GM21515 (cell line): Measurements from ENCODE around the gene OPN1MW.
"Not testable (repeated sequence)": the region's sequence is repeated elsewhere in the genome, so short reads cannot be mapped to it uniquely, and the experiment has no call there.

Source experiments
- ATAC-seq: cut with Tn5 transposase; IDR thresholded peaks from one replicate; pipeline ENCODE4 v1.9.1; 2021; ENCODE audit not compliant: unreplicated experiment

The OPN1MW gene

DNA sequence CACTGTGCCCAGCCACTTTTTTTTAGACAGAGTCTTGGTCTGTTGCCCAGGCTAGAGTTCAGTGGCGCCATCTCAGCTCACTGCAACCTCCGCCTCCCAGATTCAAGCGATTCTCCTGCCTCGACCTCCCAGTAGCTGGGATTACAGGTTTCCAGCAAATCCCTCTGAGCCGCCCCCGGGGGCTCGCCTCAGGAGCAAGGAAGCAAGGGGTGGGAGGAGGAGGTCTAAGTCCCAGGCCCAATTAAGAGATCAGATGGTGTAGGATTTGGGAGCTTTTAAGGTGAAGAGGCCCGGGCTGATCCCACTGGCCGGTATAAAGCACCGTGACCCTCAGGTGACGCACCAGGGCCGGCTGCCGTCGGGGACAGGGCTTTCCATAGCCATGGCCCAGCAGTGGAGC is at the start of gene OPN1MW:
Gene OPN1MW (plus strand): TSS at position 301 of the 400 bp plus-strand sequence. CDS start 82 bp downstream, at position 383.
- ATAC-seq = not testable (repeated sequence)

DNA sequence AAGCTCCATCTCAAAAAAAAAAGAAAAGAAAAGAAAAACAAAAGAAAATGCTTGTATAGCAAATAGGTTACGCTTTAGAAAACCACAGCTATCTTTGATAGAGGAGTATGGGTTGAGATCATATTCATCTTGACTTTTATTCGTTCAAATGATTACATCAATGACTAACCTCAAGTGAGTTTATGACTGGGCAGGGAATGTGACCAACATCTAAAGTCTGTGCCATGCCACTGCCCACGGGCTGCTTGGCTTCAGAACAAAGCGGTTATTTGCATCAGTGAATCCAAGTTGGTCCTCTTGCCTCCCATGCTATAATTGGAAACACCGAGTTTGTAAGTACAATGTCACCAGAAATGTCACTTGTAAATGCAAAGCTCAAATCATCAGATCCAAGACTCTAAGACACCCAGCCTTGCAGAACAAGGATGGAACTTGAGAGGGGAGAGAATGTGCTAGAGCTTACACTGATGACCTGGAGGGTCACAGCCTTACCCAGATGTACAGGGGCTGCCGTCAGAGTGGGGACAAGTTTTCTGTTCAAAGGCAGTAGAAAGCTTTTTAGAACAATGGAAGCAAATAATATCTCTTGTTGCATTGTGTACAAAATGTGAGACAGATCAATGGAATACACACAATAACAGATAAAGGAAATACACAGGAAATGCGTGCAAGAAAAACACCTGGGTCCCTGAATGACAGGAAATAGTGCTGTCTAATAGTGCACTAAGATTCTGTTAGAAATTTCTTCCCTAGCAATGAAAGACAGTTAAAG is 46.8 kb upstream of the OPN1MW start:
- no peak for ATAC-seq

- no peak for ATAC-seq
Observed at GRCh38 chrX:154136627-154137161, 45.7 kb upstream of the OPN1MW start.

GRCh38 chrX:154138857-154139256 is 43.5 kb upstream of the OPN1MW start:
- no peak for ATAC-seq

GRCh38 chrX:154140206-154140605 is 42.2 kb upstream of the OPN1MW start:
- ATAC-seq = no peak

GRCh38 chrX:154140742-154141141 is 41.7 kb upstream of the OPN1MW start:
- no peak for ATAC-seq

- no peak for ATAC-seq
Observed at GRCh38 chrX:154142386-154142785, 40.0 kb upstream of the OPN1MW start.

DNA sequence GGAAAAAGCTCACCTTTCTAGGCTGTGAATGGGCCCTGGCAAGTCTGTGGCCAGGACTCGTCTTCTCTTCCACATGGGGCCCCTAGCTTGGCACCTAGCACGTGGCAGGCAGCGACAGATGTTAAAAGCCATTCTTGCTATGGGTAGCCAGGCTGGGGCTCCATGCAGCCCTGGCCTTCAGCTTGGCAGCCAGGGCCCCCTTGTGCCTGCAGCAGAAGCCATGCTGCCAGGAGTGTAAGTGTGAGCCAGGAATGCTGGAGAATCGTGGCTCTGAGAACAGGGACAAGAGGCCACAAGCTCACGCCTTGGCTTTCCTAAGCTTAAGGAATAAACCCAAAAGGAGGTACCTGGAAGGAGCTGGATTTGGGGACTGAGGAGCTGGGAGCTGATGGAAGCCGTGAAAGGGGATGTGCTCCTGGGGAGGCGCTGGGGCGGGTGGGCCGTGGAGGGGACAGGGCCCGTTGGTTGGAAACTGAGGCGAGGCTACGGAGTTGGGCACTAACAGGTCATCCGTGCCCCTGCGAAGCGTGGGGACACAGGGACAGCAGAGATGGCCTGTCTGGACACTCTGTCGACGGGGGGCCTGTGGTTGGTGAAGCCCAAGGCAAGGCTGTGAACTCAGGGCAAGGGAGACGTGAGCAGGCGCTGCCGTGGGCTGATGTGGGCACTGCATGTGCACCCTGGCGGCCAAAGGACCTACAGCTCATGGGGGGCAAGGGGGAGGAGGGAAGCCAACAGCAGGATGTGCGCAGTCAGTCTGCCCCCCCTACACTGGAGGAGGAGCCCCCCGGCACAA is 39.2 kb upstream of the OPN1MW start:
- no peak for ATAC-seq

DNA sequence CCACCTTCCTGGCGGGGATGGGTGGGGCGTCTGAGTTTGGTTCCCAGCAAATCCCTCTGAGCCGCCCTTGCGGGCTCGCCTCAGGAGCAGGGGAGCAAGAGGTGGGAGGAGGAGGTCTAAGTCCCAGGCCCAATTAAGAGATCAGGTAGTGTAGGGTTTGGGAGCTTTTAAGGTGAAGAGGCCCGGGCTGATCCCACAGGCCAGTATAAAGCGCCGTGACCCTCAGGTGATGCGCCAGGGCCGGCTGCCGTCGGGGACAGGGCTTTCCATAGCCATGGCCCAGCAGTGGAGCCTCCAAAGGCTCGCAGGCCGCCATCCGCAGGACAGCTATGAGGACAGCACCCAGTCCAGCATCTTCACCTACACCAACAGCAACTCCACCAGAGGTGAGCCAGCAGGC is 38.4 kb upstream of the OPN1MW start, which contains the start of gene OPN1LW:
Gene OPN1LW (plus strand): TSS at position 234 of the 400 bp plus-strand sequence. CDS start 41 bp downstream, at position 275.
- not testable (repeated sequence) for ATAC-seq

- ATAC-seq = not testable (repeated sequence)
Observed at GRCh38 chrX:154151030-154151429, 31.4 kb upstream of the OPN1MW start.

- not testable (repeated sequence) for ATAC-seq
Observed at GRCh38 chrX:154156221-154156620, 26.2 kb upstream of the OPN1MW start.

- not testable (repeated sequence) for ATAC-seq
Observed at GRCh38 chrX:154157207-154157606, 25.2 kb upstream of the OPN1MW start.

DNA sequence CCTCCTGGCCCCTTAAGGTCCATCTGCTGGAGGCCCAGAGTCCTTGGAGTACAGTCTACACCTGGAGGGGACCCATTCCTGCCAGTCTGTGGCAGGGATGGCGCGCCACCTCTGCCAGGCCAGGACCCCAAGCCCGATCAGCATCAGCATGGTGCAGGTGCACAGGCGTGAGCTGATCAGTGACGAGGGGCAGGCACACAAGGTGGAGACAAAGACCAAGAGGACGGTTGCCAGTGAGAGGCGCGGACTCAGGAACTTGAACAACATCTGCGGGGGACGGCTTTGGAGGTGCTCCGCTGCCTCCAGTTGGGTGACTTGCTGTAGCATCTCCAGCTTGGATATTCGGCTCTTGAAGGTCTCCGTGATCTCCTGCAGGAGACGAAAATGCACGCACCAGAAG is 23.1 kb upstream of the OPN1MW start:
- ATAC-seq = not testable (repeated sequence)

DNA sequence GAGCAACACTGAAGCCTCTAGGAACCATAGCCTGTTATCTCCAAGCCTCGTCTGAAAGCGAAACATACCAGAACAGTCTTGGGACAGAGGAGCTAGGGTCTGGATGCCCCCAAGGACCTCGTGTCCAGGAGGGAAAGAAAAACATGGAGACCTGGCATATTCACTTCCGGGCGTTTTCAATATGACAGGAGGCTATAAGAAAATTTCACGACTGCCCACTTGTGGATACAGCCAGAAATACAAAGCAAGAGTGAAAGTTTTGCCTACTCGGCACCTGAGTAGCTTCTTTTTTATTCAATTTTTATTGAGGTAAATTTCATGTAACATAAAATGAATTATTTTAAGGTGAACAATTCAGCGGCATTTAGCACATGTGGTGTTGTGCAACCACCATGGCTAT is 17.5 kb upstream of the OPN1MW start:
- not testable (repeated sequence) for ATAC-seq

GRCh38 chrX:154168384-154168783 is 14.0 kb upstream of the OPN1MW start:
- ATAC-seq = not testable (repeated sequence)

GRCh38 chrX:154172535-154172943 is 9.9 kb upstream of the OPN1MW start:
- ATAC-seq = peak; percentile 94

DNA sequence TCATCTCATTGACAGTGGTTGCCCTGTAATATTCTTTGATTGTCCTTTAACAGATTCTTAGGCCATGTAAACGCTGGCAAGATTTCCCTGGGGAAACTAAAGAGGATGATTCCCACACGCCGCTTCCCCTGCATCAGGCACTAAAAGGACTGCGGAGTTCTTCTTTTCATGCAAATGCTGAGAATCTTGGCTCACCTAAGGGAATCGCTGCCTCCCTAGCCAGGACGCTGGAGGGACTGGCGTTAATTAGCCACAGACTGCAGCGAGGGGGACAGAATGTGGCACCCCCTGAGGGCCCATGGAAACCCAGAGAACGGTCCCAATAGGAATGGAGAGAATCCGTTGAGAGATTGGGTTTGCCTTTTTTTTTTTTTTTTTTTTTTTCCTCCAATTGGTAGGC is 8.0 kb upstream of the OPN1MW start:
- not testable (repeated sequence) for ATAC-seq

- not testable (repeated sequence) for ATAC-seq
Observed at GRCh38 chrX:154183794-154184193, 1.4 kb downstream of the OPN1MW start.

DNA sequence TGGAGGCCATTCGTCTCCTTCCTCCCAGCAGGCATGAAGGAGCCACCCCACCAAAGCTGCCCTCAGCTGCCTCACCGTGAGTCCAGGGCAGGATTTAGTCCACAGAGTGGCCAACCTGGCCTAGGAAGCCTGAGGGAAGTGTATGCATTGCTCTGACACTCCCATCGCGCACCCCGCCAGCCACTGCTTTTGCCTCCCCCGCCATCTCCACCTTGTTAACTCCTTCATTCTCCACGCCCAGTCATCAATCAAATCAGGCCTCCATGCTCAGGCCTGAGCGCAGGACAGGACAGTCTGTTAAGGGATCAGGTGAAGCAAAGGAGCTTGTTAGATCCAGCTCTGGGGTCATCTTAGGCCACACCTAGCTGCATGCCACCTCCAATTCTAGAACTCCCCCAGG is 10.4 kb downstream of the OPN1MW start:
- not testable (repeated sequence) for ATAC-seq

DNA sequence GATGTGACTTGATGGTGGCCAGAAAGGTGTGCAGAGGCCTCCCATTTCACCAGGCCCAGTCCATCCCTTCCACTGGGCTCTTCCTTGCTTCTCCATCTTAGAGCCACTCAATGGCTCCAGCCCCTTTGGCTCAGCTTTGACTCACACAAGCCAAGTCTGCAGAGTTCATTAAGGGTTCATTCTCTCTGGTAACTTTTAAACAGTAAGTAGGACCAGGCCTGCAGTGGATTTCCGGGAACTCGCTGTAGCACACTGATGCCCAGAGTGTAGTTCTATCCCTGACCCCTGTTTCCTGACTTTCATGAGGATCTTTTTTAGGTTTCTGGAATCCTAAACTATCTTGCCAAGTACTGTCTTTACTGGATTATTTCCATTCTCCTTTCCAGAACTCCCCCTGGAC is 11.9 kb downstream of the OPN1MW start:
- not testable (repeated sequence) for ATAC-seq

DNA sequence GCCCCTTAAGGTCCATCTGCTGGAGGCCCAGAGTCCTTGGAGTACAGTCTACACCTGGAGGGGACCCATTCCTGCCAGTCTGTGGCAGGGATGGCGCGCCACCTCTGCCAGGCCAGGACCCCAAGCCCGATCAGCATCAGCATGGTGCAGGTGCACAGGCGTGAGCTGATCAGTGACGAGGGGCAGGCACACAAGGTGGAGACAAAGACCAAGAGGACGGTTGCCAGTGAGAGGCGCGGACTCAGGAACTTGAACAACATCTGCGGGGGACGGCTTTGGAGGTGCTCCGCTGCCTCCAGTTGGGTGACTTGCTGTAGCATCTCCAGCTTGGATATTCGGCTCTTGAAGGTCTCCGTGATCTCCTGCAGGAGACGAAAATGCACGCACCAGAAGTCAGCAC is 14.1 kb downstream of the OPN1MW start:
- ATAC-seq = not testable (repeated sequence)
